ENCODE results near the gene NUDT4. TPM values are rescaled to one million over a fixed set of nuclear protein-coding genes. Genes with fewer than 3 reads are reported as not detected.

NUDT4 gene
- total and polyA plus RNA-seq, 2 of the 4 experiments (the other 2 are of a cell fraction) = 23.6 to 25.6 TPM

DNA sequence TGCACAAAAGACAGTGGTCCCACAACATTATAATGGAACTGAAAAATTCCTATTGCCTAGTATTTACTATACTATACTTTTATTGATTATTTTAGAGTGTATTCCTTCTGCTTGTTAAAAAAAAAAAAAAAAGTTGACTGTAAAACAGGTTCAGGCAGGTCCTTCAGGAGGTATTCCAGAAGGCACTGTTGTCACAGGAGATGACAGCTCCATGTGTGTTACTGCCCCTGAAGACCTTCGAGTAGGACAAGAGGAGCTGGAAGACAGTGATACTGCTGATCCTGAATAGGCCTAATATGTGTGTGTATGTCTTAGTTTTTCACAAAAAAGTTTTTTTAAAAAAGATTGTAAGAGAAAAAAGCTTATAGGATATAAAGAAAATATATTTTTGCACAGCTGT lies 51.7 kb downstream of the NUDT4 start:
- H2BK5ac ChIP-seq (ENCODE audit: low read depth, low read length, poor library complexity, severe bottlenecking) = no peak overlapping the region
- H3K9me1 ChIP-seq (ENCODE audit: insufficient read depth, low read length) = peaks cover 12% of the 10 kb centered on the region
- H3K27ac ChIP-seq (ENCODE audit: insufficient read depth, low read length) = no peak overlapping the region; the same call in 1 of the 2 replicates
- no peak overlapping the region for H2BK120ac ChIP-seq (ENCODE audit: low read depth, low read length)
- peaks cover 5 to 52% of the 10 kb centered on the region in 2 experiments; a peak in 3 of 4 replicates for H3K79me1 ChIP-seq (ENCODE audit: low read depth in 1 of 2, low read length in 2 of 2)
- ChIA-PET CTCF (interaction anchor here (2.0 kb wide), 1 partner anchor 10 kb away, joined by 5 read pairs; no protein-coding TSS in a partner anchor), POLR2A (ENCODE audit: unreplicated experiment) (no interaction called here)
- no peak overlapping the region for H3K9ac ChIP-seq (ENCODE audit: low read depth, low read length)
- H4K20me1 ChIP-seq (ENCODE audit: insufficient read depth, low read length) = peaks cover 92% of the 10 kb centered on the region
- H2AFZ ChIP-seq (replicated peaks; ENCODE audit: low read length, poor library complexity) = no peak overlapping the region
- no peak overlapping the region for H4K91ac ChIP-seq (ENCODE audit: insufficient read depth, low read depth, low read length)
- H3K27me3 ChIP-seq (ENCODE audit: control insufficient read depth, insufficient read depth, low read length) = no peaks in the 10 kb centered on the region
- H3K14ac ChIP-seq (replicated peaks; ENCODE audit: low read depth, low read length) = no peak overlapping the region
- intact Hi-C loops (cut with micrococcal nuclease) (loop anchor here (5.0 kb wide), 1 partner anchor 673 kb away; no protein-coding TSS in a partner anchor), in situ Hi-C loops (cut with MboI; ENCODE audit: low sequenced_read_pairs) (no loop called here), dilution Hi-C loops (cut with HindIII; ENCODE audit: low sequenced_read_pairs, unreplicated experiment) (no loop called here)
- H3K23ac ChIP-seq (ENCODE audit: low read depth, low read length) = no peak overlapping the region
- H3K4ac ChIP-seq (ENCODE audit: low read depth, low read length) = no peak overlapping the region
- DNase-seq (no peak), ATAC-seq (ENCODE audit: low read depth) (no peak)
- WGBS, 2 experiments (ENCODE audit: extremely low coverage in 2 of 2, insufficient read length in 1 of 2) = no CpG with 5 or more reads among the region's 1 CpG
- H3K4me2 ChIP-seq (ENCODE audit: low read depth, low read length) = no peak overlapping the region
- H4K5ac ChIP-seq (ENCODE audit: low read depth, low read length) = peak overlapping the region; percentile 48; the same call in 1 of the 2 replicates
- no peak overlapping the region for H3K56ac ChIP-seq (ENCODE audit: extremely low read depth, insufficient read depth, low read length)
- H3K18ac ChIP-seq (ENCODE audit: low read depth, low read length) = no peak overlapping the region
- H2AK5ac ChIP-seq (ENCODE audit: low read depth, low read length) = no peak overlapping the region
- H2BK20ac ChIP-seq (ENCODE audit: low read depth, low read length) = no peak overlapping the region
- H4K8ac ChIP-seq (ENCODE audit: low read depth in 2 of 2, low read length in 2 of 2) = no peak overlapping the region
- H3K4me3 ChIP-seq (ENCODE audit: insufficient read depth, low read depth, low read length) = no peak overlapping the region
- H2AK9ac ChIP-seq (replicated peaks; ENCODE audit: low read depth, low read length, poor library complexity) = no peak overlapping the region
- BruUV-seq (replicated peaks) = no TSS peak
- no peaks in the 10 kb centered on the region for H3K9me3 ChIP-seq (ENCODE audit: control insufficient read depth, insufficient read depth, low read length)
- no peak overlapping the region for H2BK15ac ChIP-seq (ENCODE audit: low read depth, low read length)
- H3K36me3 ChIP-seq (ENCODE audit: control insufficient read depth, insufficient read depth, low read length) = no peaks in the 10 kb centered on the region
- H3K4me1 ChIP-seq (ENCODE audit: control insufficient read depth, insufficient read depth, low read length) = peaks cover 22% of the 10 kb centered on the region
- TF ChIP-seq FOS (IDR thresholded peaks at IDR 0.05; ENCODE audit: low read depth, low read length) (no peak), MAFK (IDR thresholded peaks at IDR 0.05; ENCODE audit: low read depth, low read length) (no peak), RAD21 (IDR thresholded peaks at IDR 0.05; ENCODE audit: low read length) (no peak), MAZ (IDR thresholded peaks at IDR 0.05; ENCODE audit: borderline replicate concordance, low read depth, low read length) (no peak), CTCF (conservative IDR thresholded peaks at IDR 0.05; ENCODE audit: low read depth, low read length) (no peak), CHD1 (IDR thresholded peaks at IDR 0.05; ENCODE audit: low read depth, low read length) (no peak), RFX5 (IDR thresholded peaks at IDR 0.05; ENCODE audit: low read depth, low read length) (no peak), BHLHE40 (IDR thresholded peaks at IDR 0.05; ENCODE audit: low read depth, low read length) (no peak), SMC3 (IDR thresholded peaks at IDR 0.05; ENCODE audit: low read depth, low read length) (no peak), POLR2A (IDR thresholded peaks at IDR 0.05; ENCODE audit: low read depth, low read length) (no peak), NFE2L2 (IDR thresholded peaks at IDR 0.05; ENCODE audit: low read depth, low read length) (no peak)
- TF ChIP-seq, protein P1, sequence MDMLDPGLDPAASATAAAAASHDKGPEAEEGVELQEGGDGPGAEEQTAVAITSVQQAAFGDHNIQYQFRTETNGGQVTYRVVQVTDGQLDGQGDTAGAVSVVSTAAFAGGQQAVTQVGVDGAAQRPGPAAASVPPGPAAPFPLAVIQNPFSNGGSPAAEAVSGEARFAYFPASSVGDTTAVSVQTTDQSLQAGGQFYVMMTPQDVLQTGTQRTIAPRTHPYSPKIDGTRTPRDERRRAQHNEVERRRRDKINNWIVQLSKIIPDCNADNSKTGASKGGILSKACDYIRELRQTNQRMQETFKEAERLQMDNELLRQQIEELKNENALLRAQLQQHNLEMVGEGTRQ (IDR thresholded peaks at IDR 0.05; ENCODE audit: low read depth, low read length) = no peak

Measured in IMR-90 (cell line).